ENCODE measurements around the gene SAMD4B.

The SAMD4B gene

GRCh38 chr19:39310558-39311311 is 31.5 kb upstream of the SAMD4B start:
- H3K27ac ChIP-seq (ENCODE audit: low read depth in 2 of 2, low read length in 2 of 2) = no peak overlapping the region
- peaks cover 0 to 2% of the 10 kb centered on the region in 2 donors for H3K4me1 ChIP-seq (ENCODE audit: control insufficient read depth in 2 of 2, insufficient read depth in 2 of 2, low read length in 2 of 2)
- no peaks in the 10 kb centered on the region for H3K36me3 ChIP-seq (ENCODE audit: control insufficient read depth in 2 of 2, insufficient read depth in 2 of 2, low read length in 2 of 2)
- H3K4me3 ChIP-seq (ENCODE audit: low read length in 2 of 2) = no peak overlapping the region
- no peak overlapping the region for H3K9ac ChIP-seq (ENCODE audit: low read depth in 1 of 2, low read length in 2 of 2)
- peaks cover 5 to 11% of the 10 kb centered on the region in 2 donors for H3K27me3 ChIP-seq (ENCODE audit: control insufficient read depth in 2 of 2, insufficient read depth in 2 of 2, low read length in 2 of 2)
- no peaks in the 10 kb centered on the region for H3K9me3 ChIP-seq (ENCODE audit: control insufficient read depth in 2 of 2, low read length in 2 of 2)

- Histone ChIP-seq H3K9me3 (ENCODE audit: control insufficient read depth in 2 of 2, low read length in 2 of 2) (no peaks in the 10 kb centered on the region), H3K27ac (ENCODE audit: low read depth in 2 of 2, low read length in 2 of 2) (no peak overlapping the region), H3K4me3 (ENCODE audit: low read length in 2 of 2) (no peak overlapping the region), H3K27me3 (ENCODE audit: control insufficient read depth in 2 of 2, insufficient read depth in 2 of 2, low read length in 2 of 2) (peaks cover 0 to 3% of the 10 kb centered on the region in 2 donors), H3K9ac (ENCODE audit: low read depth in 1 of 2, low read length in 2 of 2) (no peak overlapping the region), H3K4me1 (ENCODE audit: control insufficient read depth in 2 of 2, insufficient read depth in 2 of 2, low read length in 2 of 2) (no peaks in the 10 kb centered on the region), H3K36me3 (ENCODE audit: control insufficient read depth in 2 of 2, insufficient read depth in 2 of 2, low read length in 2 of 2) (no peaks in the 10 kb centered on the region)
Measured at GRCh38 chr19:39314016-39314728, 28.0 kb upstream of the SAMD4B start.

GRCh38 chr19:39315933-39316332 is 26.3 kb upstream of the SAMD4B start:
- H3K9me3 ChIP-seq (ENCODE audit: control insufficient read depth in 2 of 2, low read length in 2 of 2) = no peaks in the 10 kb centered on the region
- H3K27me3 ChIP-seq (ENCODE audit: control insufficient read depth in 2 of 2, insufficient read depth in 2 of 2, low read length in 2 of 2) = peaks cover 0 to 7% of the 10 kb centered on the region in 2 donors
- no peak overlapping the region for H3K9ac ChIP-seq (ENCODE audit: low read depth in 1 of 2, low read length in 2 of 2)
- H3K4me1 ChIP-seq (ENCODE audit: control insufficient read depth in 2 of 2, insufficient read depth in 2 of 2, low read length in 2 of 2) = no peaks in the 10 kb centered on the region
- no peak overlapping the region for H3K4me3 ChIP-seq (ENCODE audit: low read length in 2 of 2)
- no peak overlapping the region for H3K27ac ChIP-seq (ENCODE audit: low read depth in 2 of 2, low read length in 2 of 2)
- no peaks in the 10 kb centered on the region for H3K36me3 ChIP-seq (ENCODE audit: control insufficient read depth in 2 of 2, insufficient read depth in 2 of 2, low read length in 2 of 2)

- Histone ChIP-seq H3K27me3 (ENCODE audit: control insufficient read depth in 2 of 2, insufficient read depth in 2 of 2, low read length in 2 of 2) (peaks cover 0 to 7% of the 10 kb centered on the region in 2 donors), H3K4me3 (ENCODE audit: low read length in 2 of 2) (no peak overlapping the region), H3K9ac (ENCODE audit: low read depth in 1 of 2, low read length in 2 of 2) (no peak overlapping the region), H3K4me1 (ENCODE audit: control insufficient read depth in 2 of 2, insufficient read depth in 2 of 2, low read length in 2 of 2) (no peaks in the 10 kb centered on the region), H3K27ac (ENCODE audit: low read depth in 2 of 2, low read length in 2 of 2) (no peak overlapping the region), H3K9me3 (ENCODE audit: control insufficient read depth in 2 of 2, low read length in 2 of 2) (no peaks in the 10 kb centered on the region), H3K36me3 (ENCODE audit: control insufficient read depth in 2 of 2, insufficient read depth in 2 of 2, low read length in 2 of 2) (no peaks in the 10 kb centered on the region)
Measured at GRCh38 chr19:39316627-39317321, 25.4 kb upstream of the SAMD4B start.

- Histone ChIP-seq H3K9me3 (ENCODE audit: control insufficient read depth in 2 of 2, low read length in 2 of 2) (no peaks in the 10 kb centered on the region), H3K4me1 (ENCODE audit: control insufficient read depth in 2 of 2, insufficient read depth in 2 of 2, low read length in 2 of 2) (no peaks in the 10 kb centered on the region), H3K9ac (ENCODE audit: low read depth in 1 of 2, low read length in 2 of 2) (no peak overlapping the region), H3K36me3 (ENCODE audit: control insufficient read depth in 2 of 2, insufficient read depth in 2 of 2, low read length in 2 of 2) (no peaks in the 10 kb centered on the region), H3K27me3 (ENCODE audit: control insufficient read depth in 2 of 2, insufficient read depth in 2 of 2, low read length in 2 of 2) (peaks cover 0 to 7% of the 10 kb centered on the region in 2 donors), H3K4me3 (ENCODE audit: low read length in 2 of 2) (no peak overlapping the region), H3K27ac (ENCODE audit: low read depth in 2 of 2, low read length in 2 of 2) (no peak overlapping the region)
Measured at GRCh38 chr19:39317476-39317875, 24.7 kb upstream of the SAMD4B start.

GRCh38 chr19:39318071-39318470 is 24.1 kb upstream of the SAMD4B start:
- Histone ChIP-seq H3K36me3 (ENCODE audit: control insufficient read depth in 2 of 2, insufficient read depth in 2 of 2, low read length in 2 of 2) (no peaks in the 10 kb centered on the region), H3K27ac (ENCODE audit: low read depth in 2 of 2, low read length in 2 of 2) (no peak overlapping the region), H3K9me3 (ENCODE audit: control insufficient read depth in 2 of 2, low read length in 2 of 2) (no peaks in the 10 kb centered on the region), H3K9ac (ENCODE audit: low read depth in 1 of 2, low read length in 2 of 2) (no peak overlapping the region), H3K4me1 (ENCODE audit: control insufficient read depth in 2 of 2, insufficient read depth in 2 of 2, low read length in 2 of 2) (no peaks in the 10 kb centered on the region), H3K27me3 (ENCODE audit: control insufficient read depth in 2 of 2, insufficient read depth in 2 of 2, low read length in 2 of 2) (peaks cover 0 to 7% of the 10 kb centered on the region in 2 donors), H3K4me3 (ENCODE audit: low read length in 2 of 2) (no peak overlapping the region)

GRCh38 chr19:39318690-39319089 is 23.5 kb upstream of the SAMD4B start:
- Histone ChIP-seq H3K9ac (ENCODE audit: low read depth in 1 of 2, low read length in 2 of 2) (no peak overlapping the region), H3K4me1 (ENCODE audit: control insufficient read depth in 2 of 2, insufficient read depth in 2 of 2, low read length in 2 of 2) (no peaks in the 10 kb centered on the region), H3K4me3 (ENCODE audit: low read length in 2 of 2) (no peak overlapping the region)

GRCh38 chr19:39319098-39319891 is 22.9 kb upstream of the SAMD4B start:
- Histone ChIP-seq H3K4me1 (ENCODE audit: control insufficient read depth in 2 of 2, insufficient read depth in 2 of 2, low read length in 2 of 2) (no peaks in the 10 kb centered on the region), H3K27me3 (ENCODE audit: control insufficient read depth in 2 of 2, insufficient read depth in 2 of 2, low read length in 2 of 2) (peaks cover 0 to 7% of the 10 kb centered on the region in 2 donors), H3K4me3 (ENCODE audit: low read length in 2 of 2) (no peak overlapping the region), H3K36me3 (ENCODE audit: control insufficient read depth in 2 of 2, insufficient read depth in 2 of 2, low read length in 2 of 2) (no peaks in the 10 kb centered on the region), H3K9me3 (ENCODE audit: control insufficient read depth in 2 of 2, low read length in 2 of 2) (no peaks in the 10 kb centered on the region), H3K27ac (ENCODE audit: low read depth in 2 of 2, low read length in 2 of 2) (no peak overlapping the region), H3K9ac (ENCODE audit: low read depth in 1 of 2, low read length in 2 of 2) (no peak overlapping the region)

More at GRCh38 chr19:39318690-39319089, 23.5 kb upstream of the SAMD4B start:
- Histone ChIP-seq H3K27ac (ENCODE audit: low read depth in 2 of 2, low read length in 2 of 2) (no peak overlapping the region), H3K27me3 (ENCODE audit: control insufficient read depth in 2 of 2, insufficient read depth in 2 of 2, low read length in 2 of 2) (peaks cover 0 to 7% of the 10 kb centered on the region in 2 donors), H3K9me3 (ENCODE audit: control insufficient read depth in 2 of 2, low read length in 2 of 2) (no peaks in the 10 kb centered on the region), H3K36me3 (ENCODE audit: control insufficient read depth in 2 of 2, insufficient read depth in 2 of 2, low read length in 2 of 2) (no peaks in the 10 kb centered on the region)

GRCh38 chr19:39319892-39320248 is 22.4 kb upstream of the SAMD4B start:
- peak overlapping the region; percentile 53 to 55 for H3K4me3 ChIP-seq (ENCODE audit: low read length in 2 of 2)
- H3K9me3 ChIP-seq (ENCODE audit: control insufficient read depth in 2 of 2, low read length in 2 of 2) = no peaks in the 10 kb centered on the region
- H3K36me3 ChIP-seq (ENCODE audit: control insufficient read depth in 2 of 2, insufficient read depth in 2 of 2, low read length in 2 of 2) = no peaks in the 10 kb centered on the region
- no peak overlapping the region for H3K27ac ChIP-seq (ENCODE audit: low read depth in 2 of 2, low read length in 2 of 2)
- H3K4me1 ChIP-seq (ENCODE audit: control insufficient read depth in 2 of 2, insufficient read depth in 2 of 2, low read length in 2 of 2) = no peaks in the 10 kb centered on the region
- H3K27me3 ChIP-seq (ENCODE audit: control insufficient read depth in 2 of 2, insufficient read depth in 2 of 2, low read length in 2 of 2) = peaks cover 0 to 7% of the 10 kb centered on the region in 2 donors
- H3K9ac ChIP-seq (ENCODE audit: low read depth in 1 of 2, low read length in 2 of 2) = no peak overlapping the region

Data from mucosa of rectum (tissue), 2 donors.